ENCODE measurements around the gene KRT7. TPM values are rescaled to one million over a fixed set of nuclear protein-coding genes. Genes with fewer than 3 reads are reported as not detected.

KRT7 gene
- total and polyA plus RNA-seq, 4 donors: 0.37 to 9.9 (median 7.0) TPM

- no peaks in the 10 kb centered on the region for H3K9me3 ChIP-seq (ENCODE audit: control insufficient read depth in 4 of 4, low read length in 3 of 4)
- no peak for DNase-seq (ENCODE audit: low spot score)
- H3K36me3 ChIP-seq (ENCODE audit: control insufficient read depth in 4 of 4, insufficient read depth in 3 of 4, low read depth in 1 of 4, low read length in 3 of 4): no peaks in the 10 kb centered on the region
- H3K4me3 ChIP-seq (ENCODE audit: low read depth in 1 of 3, low read length in 3 of 3): no peak overlapping the region
- 77% methylated on average over 8 of the region's 8 CpGs for WGBS
- no peaks in the 10 kb centered on the region for H3K27me3 ChIP-seq (ENCODE audit: control insufficient read depth in 4 of 4, insufficient read depth in 4 of 4, low read length in 3 of 4)
- TF ChIP-seq NR2F2 (IDR thresholded peaks at IDR 0.05) (no peak), HNF4A (conservative IDR thresholded peaks at IDR 0.05) (no peak), RXRA (IDR thresholded peaks at IDR 0.05) (no peak)
- H3K4me1 ChIP-seq (ENCODE audit: control insufficient read depth in 4 of 4, insufficient read depth in 4 of 4, low read length in 3 of 4): peaks cover 0 to 8% (median 1%) of the 10 kb centered on the region in 4 donors
- no peak overlapping the region for H3K9ac ChIP-seq (ENCODE audit: low read depth in 1 of 2, low read length in 2 of 2)
- no peak overlapping the region for H3K27ac ChIP-seq (ENCODE audit: low read depth in 1 of 2, low read length in 2 of 2)
These were observed 37.8 kb upstream of the KRT7 start for GRCh38 chr12:52195065-52195730.

- DNase-seq (ENCODE audit: low spot score): no peak
- Histone ChIP-seq H3K4me3 (ENCODE audit: low read depth in 1 of 3, low read length in 3 of 3) (no peak overlapping the region), H3K9ac (ENCODE audit: low read depth in 1 of 2, low read length in 2 of 2) (no peak overlapping the region), H3K36me3 (ENCODE audit: control insufficient read depth in 4 of 4, insufficient read depth in 3 of 4, low read depth in 1 of 4, low read length in 3 of 4) (no peaks in the 10 kb centered on the region), H3K27ac (ENCODE audit: low read depth in 1 of 2, low read length in 2 of 2) (no peak overlapping the region), H3K4me1 (ENCODE audit: control insufficient read depth in 4 of 4, insufficient read depth in 4 of 4, low read length in 3 of 4) (peaks cover 0 to 3% (median 0%) of the 10 kb centered on the region in 4 donors), H3K27me3 (ENCODE audit: control insufficient read depth in 4 of 4, insufficient read depth in 4 of 4, low read length in 3 of 4) (no peaks in the 10 kb centered on the region), H3K9me3 (ENCODE audit: control insufficient read depth in 4 of 4, low read length in 3 of 4) (no peaks in the 10 kb centered on the region)
- WGBS: 74% methylated on average over 11 of the region's 11 CpGs
- TF ChIP-seq CTCF (IDR thresholded peaks at IDR 0.05; ENCODE audit: low read depth, low read length, missing input control) (no peak), HNF4G (IDR thresholded peaks at IDR 0.05) (no peak), SP1 (IDR thresholded peaks at IDR 0.05) (no peak), REST (IDR thresholded peaks at IDR 0.05) (no peak), FOXA1 (IDR thresholded peaks at IDR 0.05) (no peak), YY1 (IDR thresholded peaks at IDR 0.05) (no peak), NR2F2 (IDR thresholded peaks at IDR 0.05) (no peak), HNF4A (conservative IDR thresholded peaks at IDR 0.05) (no peak), RAD21 (IDR thresholded peaks at IDR 0.05) (no peak), ZBTB33 (IDR thresholded peaks at IDR 0.05) (no peak), JUND (IDR thresholded peaks at IDR 0.05) (no peak), EGR1 (IDR thresholded peaks at IDR 0.05; ENCODE audit: low read depth in 2 of 2) (no peak), TAF1 (conservative IDR thresholded peaks at IDR 0.05) (no peak), FOXA2 (IDR thresholded peaks at IDR 0.05) (no peak), GABPA (IDR thresholded peaks at IDR 0.05 in 1 of 2, conservative IDR thresholded peaks at IDR 0.05 in 1 of 2) (no peak), MAX (IDR thresholded peaks at IDR 0.05) (no peak), ATF3 (IDR thresholded peaks at IDR 0.05) (no peak)
These were observed 35.4 kb upstream of the KRT7 start for GRCh38 chr12:52197371-52198231.

Data from liver (tissue), 9 donors.